Gastroesophageal sphincter (tissue), 3 donors: Measurements from ENCODE around the gene HOXC10.

Source experiments
- CTCF ChIP-seq, 4 experiments: fragments of 200-600 bp in 2 of 4; fragments of 450-650 bp in 2 of 4; sonication (generic) in 1 of 4; IDR thresholded peaks; one replicate each; pipeline ENCODE4 v1.5.1; 2017 to 2019; ENCODE audit warnings: antibody characterized with exemption in 4 of 4, mild to moderate bottlenecking in 2 of 4, moderate library complexity in 2 of 4
- POLR2AphosphoS5 ChIP-seq: sonication (generic); formaldehyde crosslinking; IDR thresholded peaks from one replicate; pipeline ENCODE4 v1.6.1; 2017; ENCODE audit warnings: antibody characterized with exemption

- no peak for TF ChIP-seq CTCF (IDR thresholded peaks at IDR 0.05)
- no peak for TF ChIP-seq POLR2AphosphoS5
These were observed 43.2 kb upstream of the HOXC10 start for GRCh38 chr12:53941750-53942149.
